ENCODE results near the gene GAN. TPM values are rescaled to one million over a fixed set of nuclear protein-coding genes. Genes with fewer than 3 reads are reported as not detected.

The GAN gene
- total and polyA plus RNA-seq, 9 of the 15 experiments (the other 6 are each of a cell fraction or from before 2014, with no cell fraction given), result 0.83 to 15.1 (median 5.2) TPM

GRCh38 chr16:81424771-81425170, 110.0 kb downstream of the GAN start (continued):
- TF ChIP-seq CREB1 (IDR thresholded peaks at IDR 0.05) (no peak), CREB1 (CRISPR knock-in tag; IDR thresholded peaks at IDR 0.05) (no peak), RBM17 (IDR thresholded peaks at IDR 0.05; ENCODE audit: borderline replicate concordance, low read depth, low read length) (no peak), MYNN (IDR thresholded peaks at IDR 0.05) (no peak), MYNN (CRISPR knock-in tag; IDR thresholded peaks at IDR 0.05) (no peak), RNF2 (IDR thresholded peaks at IDR 0.05) (no peak), ZBTB1 (CRISPR knock-in tag; IDR thresholded peaks at IDR 0.05; ENCODE audit: borderline replicate concordance, low read depth) (no peak), HNRNPK (IDR thresholded peaks at IDR 0.05; ENCODE audit: low read depth, low read length, poor library complexity, severe bottlenecking) (no peak), GATAD2A (IDR thresholded peaks at IDR 0.05) (no peak), ZNF124 (CRISPR knock-in tag; IDR thresholded peaks at IDR 0.05) (no peak), ZNF589 (CRISPR knock-in tag; IDR thresholded peaks at IDR 0.05; ENCODE audit: low read depth) (0 out of 2 replicates have a peak, but pooled peaks have one; percentile 22), MEIS2 (IDR thresholded peaks at IDR 0.05; ENCODE audit: partially characterized antibody) (no peak), ZNF311 (CRISPR knock-in tag; IDR thresholded peaks at IDR 0.05) (no peak), ELF4 (CRISPR knock-in tag; IDR thresholded peaks at IDR 0.05) (no peak), U2AF1 (optimal IDR thresholded peaks at IDR 0.05; ENCODE audit: low read depth, low read length) (no peak), NR1H2 (CRISPR knock-in tag; IDR thresholded peaks at IDR 0.05) (no peak), NR0B1 (IDR thresholded peaks at IDR 0.05; ENCODE audit: partially characterized antibody) (no peak), TCF7 (IDR thresholded peaks at IDR 0.05; ENCODE audit: borderline replicate concordance) (no peak), GTF2B (IDR thresholded peaks at IDR 0.05; ENCODE audit: extremely low read depth, insufficient read length) (no peak), AFF4 (CRISPR knock-in tag; IDR thresholded peaks at IDR 0.05) (no peak), SMAD1 (IDR thresholded peaks at IDR 0.05; ENCODE audit: low read depth, low read length, partially characterized antibody) (no peak), ETS2 (tag; IDR thresholded peaks at IDR 0.05; ENCODE audit: borderline replicate concordance, poor library complexity, severe bottlenecking) (no peak), CBX2 (IDR thresholded peaks at IDR 0.05; ENCODE audit: insufficient read depth, low read length, poor library complexity, severe bottlenecking) (no peak), CTBP1 (IDR thresholded peaks at IDR 0.05; ENCODE audit: borderline replicate concordance) (peak; percentile 37; the same call in 1 of the 2 replicates), ZEB2 (IDR thresholded peaks at IDR 0.05) (peak; percentile 35; the same call in 1 of the 2 replicates), ZNF77 (CRISPR knock-in tag; IDR thresholded peaks at IDR 0.05) (no peak), ESRRB (CRISPR knock-in tag; IDR thresholded peaks at IDR 0.05; ENCODE audit: borderline replicate concordance) (no peak)
